HepG2 (cell line): Measurements from ENCODE around the gene CYB5A. TPM values are rescaled to one million over a fixed set of nuclear protein-coding genes. Genes with fewer than 3 reads are reported as not detected.
A peak's percentile ranks its signal among the peaks of the same experiment; 100 is the strongest.

ENCODE experiments used
- ATAC-seq: fragments of 200-7000 bp; cut with Tn5 transposase; 3 replicates; pipeline ENCODE4 v1.9.1; 2020; ENCODE audit warnings: mild to moderate bottlenecking, moderate library complexity
- BruUV-seq: library from RNA; stranded (reverse); fragments of 400-500 nt; replicated peaks from 2 replicates; lab custom pipeline; 2021; lab: Mats Ljungman, UMichigan
- CTCF ChIA-PET: fragments of 300-600 bp; formaldehyde crosslinking; extraction: SDS; loops from one replicate; lab custom pipeline; 2021; ENCODE audit warnings: low total read pairs, inconsistent platforms, low intra/inter-chr PET ratio; lab: Yijun Ruan, JAX
- POLR2A ChIA-PET: fragments of 350-600 bp; sonication (Branson Sonifier 250); formaldehyde crosslinking; loops from one replicate; lab custom pipeline; 2020; ENCODE audit warnings: antibody characterized with exemption, inconsistent platforms; lab: Yijun Ruan, JAX
- DNase-seq: peaks from one replicate; pipeline ENCODE4 v3.0.0-alpha.2; 2015; ENCODE audit warnings: low spot score
- FAIRE-seq: peaks from 3 replicates; lab custom pipeline; 2011; peaks lifted over from hg19 to GRCh38; lab: Jason Lieb, UNC
- H2AFZ ChIP-seq: one replicate; pipeline ENCODE4 v1.6.1; 2011; ENCODE audit warnings: low read length, inconsistent platforms
- H3K27ac ChIP-seq: fragments of 300-600 bp; 3 replicates; pipeline ENCODE4 v1.8.0; 2011; ENCODE audit warnings: mixed run types, mild to moderate bottlenecking, mixed read lengths, low read length, inconsistent platforms; ENCODE audit not compliant: insufficient read depth; ENCODE audit errors: extremely low read length
- H3K27me3 ChIP-seq, 2 experiments: fragments of 200-600 bp in 1 of 2; 2 replicates in 1 of 2; 3 replicates in 1 of 2; pipeline versions ENCODE4 v1.6.0 to v1.8.0; 2011; ENCODE audit warnings: low read length in 2 of 2, mild to moderate bottlenecking in 2 of 2, moderate library complexity in 2 of 2, inconsistent platforms in 1 of 2; ENCODE audit not compliant: insufficient read depth in 2 of 2, control insufficient read depth in 1 of 2
- H3K36me3 ChIP-seq, 2 experiments: fragments of 200-600 bp in 1 of 2; replicated peaks in 1 of 2; 2 replicates in 1 of 2; 3 replicates in 1 of 2; pipeline versions ENCODE4 v1.5.1 to v1.8.0; 2011; ENCODE audit warnings: low read length in 2 of 2, inconsistent platforms in 1 of 2; ENCODE audit not compliant: insufficient read depth in 2 of 2, control insufficient read depth in 1 of 2
- H3K4me1 ChIP-seq: 2 replicates; pipeline ENCODE4 v1.5.1; 2012; ENCODE audit warnings: low read length, inconsistent platforms; ENCODE audit not compliant: insufficient read depth
- H3K4me2 ChIP-seq: 2 replicates; pipeline ENCODE4 v1.6.0; 2011; ENCODE audit warnings: low read depth, low read length, inconsistent platforms
- H3K4me3 ChIP-seq, 3 experiments: fragments of 200-600 bp in 1 of 3; sonication (generic), shearing (Covaris generic) in 1 of 3; replicated peaks in 1 of 3; 2 replicates each; pipeline ENCODE4 v1.5.1; 2011 to 2016; ENCODE audit warnings: low read length in 3 of 3, inconsistent platforms in 2 of 3, low read depth in 2 of 3, mild to moderate bottlenecking in 2 of 3, control low read depth in 1 of 3, mixed read lengths in 1 of 3; ENCODE audit not compliant: insufficient read depth in 1 of 3
- H3K79me2 ChIP-seq: one replicate; pipeline ENCODE4 v1.6.1; 2011; ENCODE audit warnings: low read length, inconsistent platforms; ENCODE audit not compliant: insufficient read depth
- H3K9ac ChIP-seq: 2 replicates; pipeline ENCODE4 v1.6.0; 2011; ENCODE audit warnings: mild to moderate bottlenecking, low read depth, low read length, inconsistent platforms; ENCODE audit not compliant: insufficient read depth
- H3K9me3 ChIP-seq: 2 replicates; pipeline ENCODE4 v1.5.1; 2012; ENCODE audit warnings: mild to moderate bottlenecking, low read length
- H4K20me1 ChIP-seq: 2 replicates; pipeline ENCODE4 v1.6.0; 2011; ENCODE audit warnings: inconsistent platforms, mild to moderate bottlenecking, low read length, moderate library complexity; ENCODE audit not compliant: insufficient read depth
- ARNT ChIP-seq: fragments of 450-650 bp; IDR thresholded peaks from 2 replicates; pipeline ENCODE4 v1.6.1; 2017
- ARNT2 ChIP-seq: sonication (generic); formaldehyde crosslinking; IDR thresholded peaks from 2 replicates; pipeline ENCODE4 v1.8.0; 2022; ENCODE audit warnings: mild to moderate bottlenecking, low read depth, missing genetic modification reagents, moderate library complexity
- ATF7 ChIP-seq, 2 experiments: fragments of 450-650 bp in 1 of 2; sonication (generic) in 1 of 2; formaldehyde crosslinking in 1 of 2; IDR thresholded peaks; 2 replicates each; pipeline versions ENCODE4 v1.4.0 to v1.6.1; 2016 to 2020; ENCODE audit warnings: antibody characterized with exemption in 1 of 2, mild to moderate bottlenecking in 1 of 2, missing genetic modification reagents in 1 of 2
- MED8 ChIP-seq: sonication (generic); formaldehyde crosslinking; IDR thresholded peaks from 2 replicates; pipeline ENCODE4 v1.8.1; 2023; ENCODE audit warnings: mild to moderate bottlenecking, missing genetic modification reagents; ENCODE audit not compliant: insufficient replicate concordance
- MIER2 ChIP-seq: IDR thresholded peaks from 2 replicates; pipeline ENCODE4 v1.6.1; 2016; ENCODE audit warnings: missing biosample characterization, missing genetic modification reagents
- NCOA1 ChIP-seq: sonication (generic); formaldehyde crosslinking; IDR thresholded peaks from 2 replicates; pipeline ENCODE4 v1.9.0; 2021; ENCODE audit warnings: missing genetic modification reagents
- ZFP37 ChIP-seq: sonication (generic); formaldehyde crosslinking; IDR thresholded peaks from 2 replicates; pipeline ENCODE4 v1.4.0; 2020; ENCODE audit warnings: missing genetic modification reagents, borderline replicate concordance
- ZNF207 ChIP-seq: fragments of 450-650 bp; IDR thresholded peaks from 2 replicates; pipeline ENCODE4 v1.6.1; 2016; ENCODE audit warnings: antibody characterized with exemption, borderline replicate concordance
- ZNF788 ChIP-seq: sonication (generic); formaldehyde crosslinking; IDR thresholded peaks from 2 replicates; pipeline ENCODE4 v1.5.0; 2020; ENCODE audit warnings: mild to moderate bottlenecking, missing genetic modification reagents, borderline replicate concordance
- WGBS: methylation state at CpG from one replicate; pipeline ENCODE4 v1.1.6; 2017; ENCODE audit warnings: low lambda C conversion rate; 5-methylcytosine and 5-hydroxymethylcytosine counted together
- in situ Hi-C: cut with HindIII; loops from 2 replicates; pipeline ENCODE4 v1.10.0; 2017; ENCODE audit warnings: low pct_unique_long_range_greater_than_20kb; ENCODE audit not compliant: extremely low pct_ligation_motif_present
- intact Hi-C: fragments of 100-400 bp; cut with micrococcal nuclease; formaldehyde crosslinking; loops from one replicate; pipeline ENCODE4 v1.10.0; 2022; ENCODE audit not compliant: unreplicated experiment
- polyA plus RNA-seq, 8 experiments: library from polyadenylated mRNA; depleted of rRNA in 3 of 8; stranded (reverse) in 7 of 8; unstranded in 1 of 8; fragments of >200 nt; fragmentation: Illumina TruSeq in 4 of 8; extraction: Trizol in 4 of 8; gene quantifications; 2 replicates each; pipeline versions ENCODE4 v1.2.1 to v1.2.3, GENCODE V29; 2011 to 2016; ENCODE audit warnings: low read depth in 4 of 8, missing spikeins in 1 of 8, mixed read lengths in 1 of 8; ENCODE audit not compliant: insufficient read depth in 1 of 8
- total RNA-seq, 5 experiments: library from RNA; depleted of rRNA; stranded (reverse); fragments of >200 nt; fragmentation: Illumina TruSeq; extraction: Trizol; gene quantifications; 2 replicates each; pipeline ENCODE4 v1.2.3, GENCODE V29; 2016; ENCODE audit warnings: low read depth in 1 of 5
- TF ChIP-seq, protein P1 (sequence below): sonication (generic); IDR thresholded peaks from 2 replicates; pipeline ENCODE4 v1.6.1; 2016; ENCODE audit warnings: low read depth, borderline replicate concordance
- TF ChIP-seq, protein P2 (sequence below): sonication (generic); formaldehyde crosslinking; IDR thresholded peaks from 2 replicates; pipeline ENCODE4 v1.5.1; 2020; ENCODE audit warnings: missing genetic modification reagents, mild to moderate bottlenecking, borderline replicate concordance
- TF ChIP-seq, protein P3 (sequence below): sonication (generic); formaldehyde crosslinking; IDR thresholded peaks from 2 replicates; pipeline ENCODE4 v1.4.0; 2020; ENCODE audit warnings: mild to moderate bottlenecking, missing genetic modification reagents
- TF ChIP-seq, protein P4 (sequence below): sonication (generic); formaldehyde crosslinking; IDR thresholded peaks from 2 replicates; pipeline ENCODE4 v1.9.0; 2021; ENCODE audit warnings: mild to moderate bottlenecking, missing genetic modification reagents

Gene CYB5A
- total and polyA plus RNA-seq, 2 of the 13 experiments (the other 11 are each of a cell fraction or from before 2014, with no cell fraction given), result 215 to 356 TPM

DNA sequence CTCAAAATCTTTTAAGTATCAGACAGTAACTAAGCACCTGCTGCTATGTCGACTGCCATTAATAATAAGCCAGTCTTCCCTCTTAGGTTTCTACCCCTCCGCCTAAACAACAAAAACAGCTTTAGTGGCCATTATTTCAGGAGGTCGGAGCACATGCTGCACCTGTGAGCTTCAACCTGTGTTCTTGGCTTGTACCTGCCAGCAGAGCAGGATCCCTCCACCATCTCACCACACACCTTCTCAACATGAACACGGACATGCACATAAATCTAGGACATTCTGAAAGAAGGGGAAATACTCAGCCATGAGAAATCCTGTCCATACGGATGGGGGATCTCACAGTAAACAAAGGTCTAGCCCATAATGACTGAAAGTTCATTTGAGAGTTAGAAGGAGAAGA, 3.7 kb downstream of the CYB5A start:
- H3K4me2 ChIP-seq, result peak overlapping the region; percentile 74
- peak overlapping the region; percentile 94 for H3K27ac ChIP-seq
- peak overlapping the region in 2 of 3 experiments; percentile 56 to 60; a peak in 4 of 6 replicates for H3K4me3 ChIP-seq
- ATAC-seq (no peak), DNase-seq (no peak), FAIRE-seq (no peak)
- ChIA-PET CTCF (no interaction called here), POLR2A (no interaction called here)
- no peaks in the 10 kb centered on the region for H3K36me3 ChIP-seq
- no peaks in the 10 kb centered on the region for H3K9me3 ChIP-seq
- H3K9ac ChIP-seq, result peak overlapping the region; percentile 87
- H2AFZ ChIP-seq, result no peak overlapping the region
- peaks cover 82% of the 10 kb centered on the region for H3K4me1 ChIP-seq
- TSS peak; percentile 8 for BruUV-seq
- H4K20me1 ChIP-seq, result no peaks in the 10 kb centered on the region
- 58% methylated on average over 5 of the region's 5 CpGs for WGBS
- intact Hi-C loops (loop anchor here (2.0 kb wide), 1 partner anchor 45 kb away; no protein-coding TSS in a partner anchor), in situ Hi-C loops (loop anchor here (25.0 kb wide), 1 partner anchor 924 kb away; the partner anchor contains the start of genes PTGR3 and TSHZ1)
- H3K79me2 ChIP-seq, result peaks cover 85% of the 10 kb centered on the region
- TF ChIP-seq ZFP37 (no peak), NCOA1 (CRISPR knock-in tag) (no peak), MIER2 (CRISPR knock-in tag) (no peak), MED8 (no peak), ARNT (no peak), ATF7 (IDR thresholded peaks at IDR 0.05) (no peak), ATF7 (CRISPR knock-in tag; IDR thresholded peaks at IDR 0.05) (no peak), ZNF207 (no peak), ZNF788 (CRISPR knock-in tag) (no peak), ARNT2 (CRISPR knock-in tag) (no peak)
- TF ChIP-seq, protein P1, sequence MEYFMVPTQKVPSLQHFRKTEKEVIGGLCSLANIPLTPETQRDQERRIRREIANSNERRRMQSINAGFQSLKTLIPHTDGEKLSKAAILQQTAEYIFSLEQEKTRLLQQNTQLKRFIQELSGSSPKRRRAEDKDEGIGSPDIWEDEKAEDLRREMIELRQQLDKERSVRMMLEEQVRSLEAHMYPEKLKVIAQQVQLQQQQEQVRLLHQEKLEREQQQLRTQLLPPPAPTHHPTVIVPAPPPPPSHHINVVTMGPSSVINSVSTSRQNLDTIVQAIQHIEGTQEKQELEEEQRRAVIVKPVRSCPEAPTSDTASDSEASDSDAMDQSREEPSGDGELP, result no peak
- TF ChIP-seq, protein P2, sequence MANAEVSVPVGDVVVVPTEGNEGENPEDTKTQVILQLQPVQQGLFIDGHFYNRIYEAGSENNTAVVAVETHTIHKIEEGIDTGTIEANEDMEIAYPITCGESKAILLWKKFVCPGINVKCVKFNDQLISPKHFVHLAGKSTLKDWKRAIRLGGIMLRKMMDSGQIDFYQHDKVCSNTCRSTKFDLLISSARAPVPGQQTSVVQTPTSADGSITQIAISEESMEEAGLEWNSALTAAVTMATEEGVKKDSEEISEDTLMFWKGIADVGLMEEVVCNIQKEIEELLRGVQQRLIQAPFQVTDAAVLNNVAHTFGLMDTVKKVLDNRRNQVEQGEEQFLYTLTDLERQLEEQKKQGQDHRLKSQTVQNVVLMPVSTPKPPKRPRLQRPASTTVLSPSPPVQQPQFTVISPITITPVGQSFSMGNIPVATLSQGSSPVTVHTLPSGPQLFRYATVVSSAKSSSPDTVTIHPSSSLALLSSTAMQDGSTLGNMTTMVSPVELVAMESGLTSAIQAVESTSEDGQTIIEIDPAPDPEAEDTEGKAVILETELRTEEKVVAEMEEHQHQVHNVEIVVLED (CRISPR knock-in tag), result no peak
- TF ChIP-seq, protein P3, sequence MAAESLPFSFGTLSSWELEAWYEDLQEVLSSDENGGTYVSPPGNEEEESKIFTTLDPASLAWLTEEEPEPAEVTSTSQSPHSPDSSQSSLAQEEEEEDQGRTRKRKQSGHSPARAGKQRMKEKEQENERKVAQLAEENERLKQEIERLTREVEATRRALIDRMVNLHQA (CRISPR knock-in tag), result no peak
- TF ChIP-seq, protein P4, sequence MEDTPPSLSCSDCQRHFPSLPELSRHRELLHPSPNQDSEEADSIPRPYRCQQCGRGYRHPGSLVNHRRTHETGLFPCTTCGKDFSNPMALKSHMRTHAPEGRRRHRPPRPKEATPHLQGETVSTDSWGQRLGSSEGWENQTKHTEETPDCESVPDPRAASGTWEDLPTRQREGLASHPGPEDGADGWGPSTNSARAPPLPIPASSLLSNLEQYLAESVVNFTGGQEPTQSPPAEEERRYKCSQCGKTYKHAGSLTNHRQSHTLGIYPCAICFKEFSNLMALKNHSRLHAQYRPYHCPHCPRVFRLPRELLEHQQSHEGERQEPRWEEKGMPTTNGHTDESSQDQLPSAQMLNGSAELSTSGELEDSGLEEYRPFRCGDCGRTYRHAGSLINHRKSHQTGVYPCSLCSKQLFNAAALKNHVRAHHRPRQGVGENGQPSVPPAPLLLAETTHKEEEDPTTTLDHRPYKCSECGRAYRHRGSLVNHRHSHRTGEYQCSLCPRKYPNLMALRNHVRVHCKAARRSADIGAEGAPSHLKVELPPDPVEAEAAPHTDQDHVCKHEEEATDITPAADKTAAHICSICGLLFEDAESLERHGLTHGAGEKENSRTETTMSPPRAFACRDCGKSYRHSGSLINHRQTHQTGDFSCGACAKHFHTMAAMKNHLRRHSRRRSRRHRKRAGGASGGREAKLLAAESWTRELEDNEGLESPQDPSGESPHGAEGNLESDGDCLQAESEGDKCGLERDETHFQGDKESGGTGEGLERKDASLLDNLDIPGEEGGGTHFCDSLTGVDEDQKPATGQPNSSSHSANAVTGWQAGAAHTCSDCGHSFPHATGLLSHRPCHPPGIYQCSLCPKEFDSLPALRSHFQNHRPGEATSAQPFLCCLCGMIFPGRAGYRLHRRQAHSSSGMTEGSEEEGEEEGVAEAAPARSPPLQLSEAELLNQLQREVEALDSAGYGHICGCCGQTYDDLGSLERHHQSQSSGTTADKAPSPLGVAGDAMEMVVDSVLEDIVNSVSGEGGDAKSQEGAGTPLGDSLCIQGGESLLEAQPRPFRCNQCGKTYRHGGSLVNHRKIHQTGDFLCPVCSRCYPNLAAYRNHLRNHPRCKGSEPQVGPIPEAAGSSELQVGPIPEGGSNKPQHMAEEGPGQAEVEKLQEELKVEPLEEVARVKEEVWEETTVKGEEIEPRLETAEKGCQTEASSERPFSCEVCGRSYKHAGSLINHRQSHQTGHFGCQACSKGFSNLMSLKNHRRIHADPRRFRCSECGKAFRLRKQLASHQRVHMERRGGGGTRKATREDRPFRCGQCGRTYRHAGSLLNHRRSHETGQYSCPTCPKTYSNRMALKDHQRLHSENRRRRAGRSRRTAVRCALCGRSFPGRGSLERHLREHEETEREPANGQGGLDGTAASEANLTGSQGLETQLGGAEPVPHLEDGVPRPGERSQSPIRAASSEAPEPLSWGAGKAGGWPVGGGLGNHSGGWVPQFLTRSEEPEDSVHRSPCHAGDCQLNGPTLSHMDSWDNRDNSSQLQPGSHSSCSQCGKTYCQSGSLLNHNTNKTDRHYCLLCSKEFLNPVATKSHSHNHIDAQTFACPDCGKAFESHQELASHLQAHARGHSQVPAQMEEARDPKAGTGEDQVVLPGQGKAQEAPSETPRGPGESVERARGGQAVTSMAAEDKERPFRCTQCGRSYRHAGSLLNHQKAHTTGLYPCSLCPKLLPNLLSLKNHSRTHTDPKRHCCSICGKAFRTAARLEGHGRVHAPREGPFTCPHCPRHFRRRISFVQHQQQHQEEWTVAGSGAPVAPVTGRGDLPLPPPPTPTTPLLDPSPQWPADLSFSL (CRISPR knock-in tag), result no peak
- H3K27me3 ChIP-seq, result no peaks in the 10 kb centered on the region; a peak in 1 of 5 replicates
